Sigmoid colon (tissue), 4 donors: ENCODE data around the gene OLFML3.

Experiments used
- EP300 ChIP-seq, 4 donors: sonication (generic); formaldehyde crosslinking; IDR thresholded peaks; one replicate each; pipeline ENCODE4 v1.6.1; 2017; ENCODE audit warnings: antibody characterized with exemption in 4 of 4
- POLR2AphosphoS5 ChIP-seq, 4 donors: sonication (generic); formaldehyde crosslinking; IDR thresholded peaks; one replicate each; pipeline ENCODE4 v1.6.1; 2017; ENCODE audit warnings: antibody characterized with exemption in 4 of 4
- TF ChIP-seq, protein P1 (sequence below), 4 experiments: fragments of 450-650 bp in 3 of 4; fragments of 200-600 bp in 1 of 4; IDR thresholded peaks; one replicate each; pipeline ENCODE4 v1.5.1; 2016 to 2019; ENCODE audit warnings: antibody characterized with exemption in 4 of 4, mild to moderate bottlenecking in 3 of 4, moderate library complexity in 2 of 4

DNA sequence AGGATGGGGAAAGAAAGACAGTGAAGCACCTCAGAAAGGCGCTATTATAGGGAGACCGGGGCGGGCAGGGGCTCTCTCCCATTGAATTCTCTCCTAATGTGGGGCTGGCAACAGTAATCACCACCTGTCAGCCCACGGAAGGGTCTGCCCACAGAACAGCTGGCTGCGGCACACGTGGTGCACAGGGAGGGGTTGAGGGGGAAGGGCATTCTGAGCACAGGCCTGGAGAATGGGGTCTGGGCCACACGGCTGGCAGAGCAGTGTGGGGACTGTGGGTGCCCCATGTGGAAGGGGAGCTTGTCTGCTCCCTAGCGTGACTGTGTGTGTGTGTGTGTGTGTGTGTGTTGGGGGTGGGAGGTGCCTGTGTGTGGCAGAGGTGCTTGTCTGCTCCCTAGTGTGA, 4.1 kb downstream of the OLFML3 start:
- TF ChIP-seq POLR2AphosphoS5 (IDR thresholded peaks at IDR 0.05) (no peak), EP300 (IDR thresholded peaks at IDR 0.05) (no peak)
- TF ChIP-seq, protein P1, sequence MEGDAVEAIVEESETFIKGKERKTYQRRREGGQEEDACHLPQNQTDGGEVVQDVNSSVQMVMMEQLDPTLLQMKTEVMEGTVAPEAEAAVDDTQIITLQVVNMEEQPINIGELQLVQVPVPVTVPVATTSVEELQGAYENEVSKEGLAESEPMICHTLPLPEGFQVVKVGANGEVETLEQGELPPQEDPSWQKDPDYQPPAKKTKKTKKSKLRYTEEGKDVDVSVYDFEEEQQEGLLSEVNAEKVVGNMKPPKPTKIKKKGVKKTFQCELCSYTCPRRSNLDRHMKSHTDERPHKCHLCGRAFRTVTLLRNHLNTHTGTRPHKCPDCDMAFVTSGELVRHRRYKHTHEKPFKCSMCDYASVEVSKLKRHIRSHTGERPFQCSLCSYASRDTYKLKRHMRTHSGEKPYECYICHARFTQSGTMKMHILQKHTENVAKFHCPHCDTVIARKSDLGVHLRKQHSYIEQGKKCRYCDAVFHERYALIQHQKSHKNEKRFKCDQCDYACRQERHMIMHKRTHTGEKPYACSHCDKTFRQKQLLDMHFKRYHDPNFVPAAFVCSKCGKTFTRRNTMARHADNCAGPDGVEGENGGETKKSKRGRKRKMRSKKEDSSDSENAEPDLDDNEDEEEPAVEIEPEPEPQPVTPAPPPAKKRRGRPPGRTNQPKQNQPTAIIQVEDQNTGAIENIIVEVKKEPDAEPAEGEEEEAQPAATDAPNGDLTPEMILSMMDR (IDR thresholded peaks at IDR 0.05): no peak
